Esophagus muscularis mucosa (tissue), 3 donors: ENCODE measurements around the gene CLEC16A.

Experiments used
- POLR2AphosphoS5 ChIP-seq, 2 donors: sonication (generic); formaldehyde crosslinking; IDR thresholded peaks; one replicate each; pipeline ENCODE4 v1.6.1; 2017; ENCODE audit warnings: antibody characterized with exemption in 2 of 2
- TF ChIP-seq, protein P1 (sequence below), 3 experiments: fragments of 200-600 bp in 2 of 3; fragments of 450-650 bp in 1 of 3; sonication (generic) in 2 of 3; IDR thresholded peaks; one replicate each; pipeline ENCODE4 v1.5.1; 2017 to 2019; ENCODE audit warnings: antibody characterized with exemption in 3 of 3, mild to moderate bottlenecking in 2 of 3, moderate library complexity in 1 of 3

DNA sequence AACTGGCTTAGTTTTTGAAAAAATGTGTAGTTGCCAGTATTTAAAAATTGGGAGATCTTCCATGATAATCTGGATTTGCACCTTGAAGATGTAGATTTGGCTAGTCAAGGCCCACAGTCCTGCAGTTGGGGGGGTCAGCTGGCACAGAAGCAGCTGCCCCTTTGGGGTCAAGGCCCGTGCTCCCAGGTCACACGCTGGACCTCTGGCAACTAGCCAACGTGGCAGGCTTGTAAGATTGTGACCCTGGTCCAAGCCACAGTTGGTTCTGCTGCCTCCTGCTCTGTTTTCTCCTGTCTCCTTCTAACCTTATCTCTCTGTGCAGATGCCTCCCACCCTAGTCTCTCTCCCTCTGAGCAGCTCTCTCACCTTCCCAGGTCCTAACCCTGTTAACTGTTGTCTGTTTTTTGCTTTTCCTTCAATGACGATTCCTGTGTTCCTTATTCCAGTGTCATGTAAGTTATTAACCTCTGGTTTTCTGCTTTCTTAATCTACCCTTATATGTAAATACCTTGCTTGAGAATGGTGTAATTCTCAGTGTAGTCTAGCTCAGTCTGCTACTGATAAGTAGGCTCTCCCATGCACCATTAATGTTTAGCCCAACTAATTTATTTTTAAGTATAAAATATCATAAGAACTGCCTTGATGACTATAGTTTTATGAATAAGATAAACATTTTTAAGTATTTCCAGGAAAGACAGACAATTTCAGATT, 27.9 kb downstream of the CLEC16A start:
- no peak for TF ChIP-seq POLR2AphosphoS5 (IDR thresholded peaks at IDR 0.05)
- TF ChIP-seq, protein P1, sequence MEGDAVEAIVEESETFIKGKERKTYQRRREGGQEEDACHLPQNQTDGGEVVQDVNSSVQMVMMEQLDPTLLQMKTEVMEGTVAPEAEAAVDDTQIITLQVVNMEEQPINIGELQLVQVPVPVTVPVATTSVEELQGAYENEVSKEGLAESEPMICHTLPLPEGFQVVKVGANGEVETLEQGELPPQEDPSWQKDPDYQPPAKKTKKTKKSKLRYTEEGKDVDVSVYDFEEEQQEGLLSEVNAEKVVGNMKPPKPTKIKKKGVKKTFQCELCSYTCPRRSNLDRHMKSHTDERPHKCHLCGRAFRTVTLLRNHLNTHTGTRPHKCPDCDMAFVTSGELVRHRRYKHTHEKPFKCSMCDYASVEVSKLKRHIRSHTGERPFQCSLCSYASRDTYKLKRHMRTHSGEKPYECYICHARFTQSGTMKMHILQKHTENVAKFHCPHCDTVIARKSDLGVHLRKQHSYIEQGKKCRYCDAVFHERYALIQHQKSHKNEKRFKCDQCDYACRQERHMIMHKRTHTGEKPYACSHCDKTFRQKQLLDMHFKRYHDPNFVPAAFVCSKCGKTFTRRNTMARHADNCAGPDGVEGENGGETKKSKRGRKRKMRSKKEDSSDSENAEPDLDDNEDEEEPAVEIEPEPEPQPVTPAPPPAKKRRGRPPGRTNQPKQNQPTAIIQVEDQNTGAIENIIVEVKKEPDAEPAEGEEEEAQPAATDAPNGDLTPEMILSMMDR (IDR thresholded peaks at IDR 0.05), result no peak
